Activated naive CD8-positive, alpha-beta T cell treated with anti-CD3 and anti-CD28 coated beads, Interleukin-2, amount 50 U/mL, for 24 hours (primary cell): ENCODE results near the gene POM121.
"Not testable (repeated sequence)": the region's sequence is repeated elsewhere in the genome, so short reads cannot be mapped to it uniquely, and the experiment has no call there.

Source experiments
- ATAC-seq: fragments of 150-1000 bp; cut with Tn5 transposase; one replicate; pipeline ENCODE4 v1.10.0; 2021
- DNase-seq: peaks from one replicate; pipeline ENCODE4 v3.0.0; 2021
- H3K27ac Mint-ChIP-seq: one replicate; pipeline ENCODE4 v1.8.0; 2021; ENCODE audit warnings: mild to moderate bottlenecking, mixed read lengths
- H3K27me3 Mint-ChIP-seq: one replicate; pipeline ENCODE4 v1.8.0; 2021; ENCODE audit warnings: mixed read lengths
- H3K36me3 Mint-ChIP-seq: one replicate; pipeline ENCODE4 v1.8.0; 2021; ENCODE audit warnings: low read depth, mixed read lengths
- H3K4me1 Mint-ChIP-seq: one replicate; pipeline ENCODE4 v1.8.0; 2021; ENCODE audit warnings: mixed read lengths
- H3K4me3 Mint-ChIP-seq: one replicate; pipeline ENCODE4 v1.8.0; 2021; ENCODE audit warnings: mild to moderate bottlenecking, moderate library complexity, mixed read lengths
- H3K9me3 Mint-ChIP-seq: one replicate; pipeline ENCODE4 v1.8.0; 2021; ENCODE audit warnings: mixed read lengths

Gene POM121

DNA sequence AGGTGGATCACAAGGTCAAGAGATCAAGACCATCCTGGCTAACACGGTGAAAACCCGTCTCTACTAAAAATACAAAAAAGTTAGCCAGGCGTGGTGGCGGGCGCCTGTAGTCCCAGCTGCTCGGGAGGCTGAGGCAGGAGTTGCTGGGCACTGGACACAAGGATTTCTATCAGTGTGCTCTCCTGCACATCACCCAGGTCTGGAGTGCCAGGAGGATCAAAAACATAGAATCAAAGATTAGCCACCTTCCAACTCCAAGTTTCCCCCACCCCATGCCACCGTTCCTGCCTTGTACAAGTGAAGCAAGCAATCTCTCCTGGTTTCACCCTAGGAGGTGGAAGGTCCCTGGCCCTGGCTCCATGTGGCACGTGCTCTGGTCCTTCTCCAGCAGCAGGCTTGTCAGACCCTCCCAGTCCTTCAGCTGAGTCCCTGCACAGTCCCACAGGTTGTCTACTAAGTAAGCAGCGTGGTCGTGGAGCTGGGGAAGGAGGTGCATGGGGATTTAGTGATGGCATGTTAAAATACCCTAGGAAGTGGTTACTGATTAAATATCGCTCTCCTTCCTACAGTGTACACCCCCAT, 73.1 kb downstream of the POM121 start:
- not testable (repeated sequence) for H3K4me3 Mint-ChIP-seq, ATAC-seq, H3K27me3 Mint-ChIP-seq, H3K9me3 Mint-ChIP-seq, H3K4me1 Mint-ChIP-seq, DNase-seq, H3K36me3 Mint-ChIP-seq, H3K27ac Mint-ChIP-seq
